Adrenal gland (tissue), 12 donors: Measurements from ENCODE around the gene PRDM12. TPM values are rescaled to one million over a fixed set of nuclear protein-coding genes. Genes with fewer than 3 reads are reported as not detected.

Experiments used
- DNase-seq, 7 donors: peaks; one replicate each; pipeline ENCODE4 v3.0.0-alpha.2; 2019 to 2020
- H3K27ac ChIP-seq, 5 donors: fragments of 200-600 bp; sonication (generic) in 4 of 5; 1 replicate in 3 of 5; 2 replicates in 2 of 5; pipeline versions ENCODE4 v1.5.1 to v1.8.0; 2016 to 2020; ENCODE audit warnings: mild to moderate bottlenecking in 1 of 5
- H3K27me3 ChIP-seq: fragments of 200-600 bp; 2 replicates; pipeline ENCODE4 v1.8.0; 2021
- H3K36me3 ChIP-seq, 2 donors: fragments of 200-600 bp; replicated peaks in 1 of 2; 1 replicate in 1 of 2; 2 replicates in 1 of 2; pipeline versions ENCODE4 v1.5.1 to v1.8.0; 2018 to 2022
- H3K4me1 ChIP-seq, 2 donors: fragments of 200-600 bp; replicated peaks in 1 of 2; 1 replicate in 1 of 2; 2 replicates in 1 of 2; pipeline versions ENCODE4 v1.5.1 to v1.8.0; 2018 to 2021
- H3K4me3 ChIP-seq, 4 donors: fragments of 200-600 bp; sonication (generic) in 3 of 4; one replicate each; pipeline ENCODE4 v1.5.1; 2016 to 2018
- H3K9me3 ChIP-seq, 3 donors: fragments of 200-600 bp; sonication (generic) in 1 of 3; replicated peaks in 1 of 3; 1 replicate in 2 of 3; 2 replicates in 1 of 3; pipeline versions ENCODE4 v1.5.1 to v1.8.0; 2016 to 2021
- POLR2A ChIP-seq, 2 donors: fragments of 450-650 bp; IDR thresholded peaks; one replicate each; pipeline ENCODE4 v1.6.1; 2017; ENCODE audit warnings: antibody characterized with exemption in 2 of 2, mild to moderate bottlenecking in 2 of 2, moderate library complexity in 1 of 2
- WGBS, 4 donors: extraction: QIAGEN DNeasy Blood & Tissue Kit in 2 of 4; methylation state at CpG; one replicate each; pipeline versions ENCODE4 v1.1.5 to v1.1.7; 2013 to 2017; 5-methylcytosine and 5-hydroxymethylcytosine counted together
- intact Hi-C, 2 donors: fragments of 100-400 bp; cut with DNase I; formaldehyde crosslinking; loops; one replicate each; pipeline versions ENCODE4 v1.14.1 to v1.15.0; 2022 to 2023
- polyA plus RNA-seq, 3 donors: library from polyadenylated mRNA; stranded (reverse); fragments of 200-250 nt in 2 of 3; fragments of 350-450 nt in 1 of 3; fragmentation: Illumina TruSeq in 1 of 3; extraction: RNeasy Lipid Tissue Mini Kit (QIAGEN cat#74804) in 1 of 3; gene quantifications; one replicate each; pipeline ENCODE4 v1.2.3, GENCODE V29; 2013 to 2014
- total RNA-seq, 9 donors: library from RNA; depleted of rRNA in 4 of 9; stranded (reverse); fragments of >200 nt in 4 of 9; fragments of 120-200 nt in 1 of 9; fragmentation: NEBNext Ultra II Directional in 1 of 9; extraction: Animal tissue kit (Norgen Biotek cat#: 25700) in 1 of 9; gene quantifications; one replicate each; pipeline versions ENCODE4 v1.1.0 to v1.2.4, GENCODE V29; 2013 to 2023
- TF ChIP-seq, protein P1 (sequence below), 6 experiments: fragments of 450-650 bp in 4 of 6; fragments of 200-600 bp in 2 of 6; sonication (generic) in 1 of 6; IDR thresholded peaks; 1 replicate in 5 of 6; 2 replicates in 1 of 6; pipeline versions ENCODE4 v1.5.1 to v1.8.0; 2016 to 2021; ENCODE audit warnings: antibody characterized with exemption in 6 of 6, mild to moderate bottlenecking in 2 of 6, moderate library complexity in 1 of 6
- donor health status: healthy with polysubstance abuse.
- donor health status: Bipolar disorder and iron deficiency.
- donor health status: DM: yes; HTN: yes; CAD: no.
- donor health status: DM: no; HTN: no; CAD: no.
- donor health status: DM: no; HTN: no; CAD: no.
- donor health status: DM: yes; HTN: yes; CAD: no.

The PRDM12 gene
- total and polyA plus RNA-seq, 12 donors, result 0.07 to 0.14 (median 0.08) TPM; not detected in 9

DNA sequence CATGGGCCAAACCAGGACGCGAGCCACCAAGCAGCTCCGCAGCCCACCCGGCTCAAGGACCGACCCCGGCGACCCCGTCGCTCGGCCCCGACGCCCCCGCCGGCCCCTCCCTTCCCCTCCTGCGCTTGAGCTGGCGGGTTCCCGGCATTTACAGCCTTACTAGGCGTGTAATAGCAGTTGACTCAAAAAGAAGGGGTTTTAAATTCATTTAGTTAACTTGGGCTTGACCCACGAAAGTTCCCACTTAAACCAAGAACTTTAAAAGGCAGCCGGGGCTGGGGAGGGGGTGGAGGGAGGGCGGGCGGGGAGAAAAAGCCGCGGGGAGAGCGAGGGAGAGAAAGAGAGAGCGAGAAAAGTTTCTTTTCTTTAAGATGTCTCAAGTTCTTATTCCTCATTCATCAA lies 636 bp downstream of the PRDM12 start:
- 1 to 5% (median 3%) methylated on average over 11 to 26 of the region's 26 CpGs for WGBS, 4 donors
- no peak overlapping the region for H3K4me3 ChIP-seq
- intact Hi-C loops, result no loop called here
- no peak for DNase-seq
- peaks cover 22 to 37% of the 10 kb centered on the region in 2 donors for H3K4me1 ChIP-seq
- no peak overlapping the region for H3K27ac ChIP-seq
- peaks cover 70% of the 10 kb centered on the region for H3K27me3 ChIP-seq
- no peaks in the 10 kb centered on the region for H3K9me3 ChIP-seq
- no peaks in the 10 kb centered on the region for H3K36me3 ChIP-seq
- no peak for TF ChIP-seq POLR2A (IDR thresholded peaks at IDR 0.05)
- TF ChIP-seq, protein P1, sequence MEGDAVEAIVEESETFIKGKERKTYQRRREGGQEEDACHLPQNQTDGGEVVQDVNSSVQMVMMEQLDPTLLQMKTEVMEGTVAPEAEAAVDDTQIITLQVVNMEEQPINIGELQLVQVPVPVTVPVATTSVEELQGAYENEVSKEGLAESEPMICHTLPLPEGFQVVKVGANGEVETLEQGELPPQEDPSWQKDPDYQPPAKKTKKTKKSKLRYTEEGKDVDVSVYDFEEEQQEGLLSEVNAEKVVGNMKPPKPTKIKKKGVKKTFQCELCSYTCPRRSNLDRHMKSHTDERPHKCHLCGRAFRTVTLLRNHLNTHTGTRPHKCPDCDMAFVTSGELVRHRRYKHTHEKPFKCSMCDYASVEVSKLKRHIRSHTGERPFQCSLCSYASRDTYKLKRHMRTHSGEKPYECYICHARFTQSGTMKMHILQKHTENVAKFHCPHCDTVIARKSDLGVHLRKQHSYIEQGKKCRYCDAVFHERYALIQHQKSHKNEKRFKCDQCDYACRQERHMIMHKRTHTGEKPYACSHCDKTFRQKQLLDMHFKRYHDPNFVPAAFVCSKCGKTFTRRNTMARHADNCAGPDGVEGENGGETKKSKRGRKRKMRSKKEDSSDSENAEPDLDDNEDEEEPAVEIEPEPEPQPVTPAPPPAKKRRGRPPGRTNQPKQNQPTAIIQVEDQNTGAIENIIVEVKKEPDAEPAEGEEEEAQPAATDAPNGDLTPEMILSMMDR (IDR thresholded peaks at IDR 0.05), result no peak

GRCh38 chr9:130665431-130666392 lies 1.3 kb downstream of the PRDM12 start:
- intact Hi-C loops, result no loop called here
- Histone ChIP-seq H3K36me3 (no peaks in the 10 kb centered on the region), H3K4me1 (peaks cover 16 to 30% of the 10 kb centered on the region in 2 donors), H3K27me3 (peaks cover 63% of the 10 kb centered on the region), H3K9me3 (no peaks in the 10 kb centered on the region), H3K4me3 (no peak overlapping the region), H3K27ac (no peak overlapping the region)
- no peak for DNase-seq
- TF ChIP-seq POLR2A (IDR thresholded peaks at IDR 0.05), result no peak
- TF ChIP-seq, protein P1 (IDR thresholded peaks at IDR 0.05), result no peak
- 4 to 7% (median 6%) methylated on average over 39 to 61 of the region's 61 CpGs for WGBS, 4 donors

DNA sequence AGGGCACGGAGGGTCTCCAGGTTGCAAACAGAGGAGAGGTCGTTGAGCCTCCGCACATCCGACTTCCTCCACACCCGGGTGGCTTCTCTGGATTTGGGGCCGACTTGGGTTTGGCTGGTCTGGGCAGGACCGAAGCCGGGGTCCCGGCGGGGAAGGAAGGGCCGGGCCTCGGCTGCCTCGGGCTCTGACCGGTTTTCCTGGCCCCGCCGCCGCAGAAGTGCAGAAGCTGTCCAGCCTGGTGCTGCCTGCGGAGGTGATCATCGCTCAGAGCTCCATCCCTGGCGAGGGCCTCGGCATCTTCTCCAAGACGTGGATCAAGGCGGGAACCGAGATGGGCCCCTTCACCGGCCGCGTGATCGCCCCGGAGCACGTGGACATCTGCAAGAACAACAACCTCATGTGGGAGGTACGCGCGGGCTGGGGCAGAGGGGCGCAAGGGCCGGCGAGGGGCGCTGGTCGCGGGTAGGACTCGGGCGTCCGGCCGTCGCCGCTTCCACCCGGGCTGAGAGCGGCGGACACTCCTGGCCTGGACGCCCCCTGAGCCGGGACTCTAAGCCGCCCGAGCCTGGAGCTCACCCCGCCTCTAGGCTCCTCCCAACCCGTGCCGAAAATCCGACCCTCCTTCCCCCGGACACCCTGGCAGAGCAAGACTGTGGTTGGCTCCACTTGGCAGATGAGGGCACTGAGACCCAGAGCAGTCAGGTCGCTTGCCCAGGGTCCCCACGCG lies 2.2 kb downstream of the PRDM12 start:
- TF ChIP-seq, protein P1 (IDR thresholded peaks at IDR 0.05), result no peak
- TF ChIP-seq POLR2A (IDR thresholded peaks at IDR 0.05), result no peak
- H3K9me3 ChIP-seq, result no peaks in the 10 kb centered on the region
- no peak for DNase-seq
- H3K4me1 ChIP-seq, result peaks cover 7 to 23% of the 10 kb centered on the region in 2 donors
- no peaks in the 10 kb centered on the region for H3K36me3 ChIP-seq
- no peak overlapping the region for H3K27ac ChIP-seq
- H3K27me3 ChIP-seq, result peaks cover 55% of the 10 kb centered on the region
- 12 to 44% (median 16%) methylated on average over 3 to 60 of the region's 60 CpGs for WGBS, 4 donors
- intact Hi-C loops, result no loop called here
- no peak overlapping the region for H3K4me3 ChIP-seq

DNA sequence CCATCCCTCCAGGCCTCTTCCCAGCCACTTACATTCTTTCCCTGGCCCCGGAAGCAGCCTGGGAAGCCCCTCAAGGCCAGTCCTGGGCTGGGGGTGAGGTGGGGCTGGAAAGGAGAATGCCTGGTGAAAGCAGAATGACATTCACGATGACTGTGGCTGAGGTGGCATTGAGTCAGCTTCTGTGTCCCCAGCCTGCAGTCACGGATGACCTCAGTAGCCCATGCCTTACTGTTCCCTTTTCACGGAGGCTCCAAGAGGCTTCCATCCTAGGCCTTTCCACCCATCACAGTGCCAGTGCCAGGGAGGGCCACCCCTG lies 2.7 kb downstream of the PRDM12 start:
- no peak for TF ChIP-seq POLR2A (IDR thresholded peaks at IDR 0.05)
- TF ChIP-seq, protein P1 (IDR thresholded peaks at IDR 0.05), result no peak
- H3K4me1 ChIP-seq, result peaks cover 6 to 23% of the 10 kb centered on the region in 2 donors
- no peaks in the 10 kb centered on the region for H3K36me3 ChIP-seq
- peaks cover 49% of the 10 kb centered on the region for H3K27me3 ChIP-seq
- intact Hi-C loops, result no loop called here
- no peak overlapping the region for H3K4me3 ChIP-seq
- WGBS, 4 donors, result 32 to 49% (median 33%) methylated on average over 4 of the region's 4 CpGs
- no peaks in the 10 kb centered on the region for H3K9me3 ChIP-seq
- peak in 2 of 7 donors; percentile 27 to 43 for DNase-seq
- no peak overlapping the region for H3K27ac ChIP-seq
